AG04449 (cell line): ENCODE results near the gene LIN7C.
A peak's percentile ranks its signal among the peaks of the same experiment; 100 is the strongest.

Source experiments
- CTCF ChIA-PET: fragments of 350-600 bp; formaldehyde crosslinking; extraction: SDS; loops from one replicate; lab custom pipeline; 2021; ENCODE audit warnings: antibody characterized with exemption; lab: Yijun Ruan, JAX
- POLR2A ChIA-PET: fragments of 400-600, 350-600 bp; formaldehyde crosslinking; extraction: SDS; loops from one replicate; lab custom pipeline; 2020; ENCODE audit warnings: antibody characterized with exemption, inconsistent platforms; lab: Yijun Ruan, JAX
- DNase-seq: peaks from one replicate; pipeline ENCODE4 v3.0.0-alpha.2; 2010; ENCODE audit warnings: low read depth, low spot score
- H3K4me3 ChIP-seq: 2 replicates; pipeline ENCODE4 v1.5.1; 2011; ENCODE audit warnings: low read depth, mild to moderate bottlenecking, control low read depth, low read length
- TF ChIP-seq, protein P1 (sequence below): IDR thresholded peaks from one replicate; pipeline ENCODE4 v1.5.1; 2011; ENCODE audit warnings: mild to moderate bottlenecking, moderate library complexity, low read length, control low read depth, inconsistent platforms; ENCODE audit not compliant: insufficient read depth; ENCODE audit errors: missing control alignments

The LIN7C gene

DNA sequence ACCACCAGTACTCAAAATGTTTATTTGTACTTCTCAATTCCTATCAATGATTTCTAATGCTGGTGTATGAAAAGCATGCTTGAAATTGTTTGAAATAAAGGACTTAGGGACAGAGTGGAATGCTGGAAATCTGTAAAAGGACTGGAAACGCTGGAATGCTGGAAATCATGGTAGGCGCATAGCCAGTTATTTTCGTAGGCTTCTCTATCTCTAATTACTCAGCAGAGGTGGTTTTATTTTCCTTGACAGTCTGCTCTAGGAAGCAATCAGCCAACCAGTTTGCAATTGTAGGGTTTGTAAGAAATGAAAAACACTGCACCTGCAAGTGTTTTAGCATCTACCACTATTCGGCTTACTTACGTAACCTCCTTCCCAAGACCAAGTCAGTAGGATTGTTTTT, 788 bp downstream of the LIN7C start:
- DNase-seq, result no peak
- POLR2A ChIA-PET, result no interaction called here
- TF ChIP-seq, protein P1, sequence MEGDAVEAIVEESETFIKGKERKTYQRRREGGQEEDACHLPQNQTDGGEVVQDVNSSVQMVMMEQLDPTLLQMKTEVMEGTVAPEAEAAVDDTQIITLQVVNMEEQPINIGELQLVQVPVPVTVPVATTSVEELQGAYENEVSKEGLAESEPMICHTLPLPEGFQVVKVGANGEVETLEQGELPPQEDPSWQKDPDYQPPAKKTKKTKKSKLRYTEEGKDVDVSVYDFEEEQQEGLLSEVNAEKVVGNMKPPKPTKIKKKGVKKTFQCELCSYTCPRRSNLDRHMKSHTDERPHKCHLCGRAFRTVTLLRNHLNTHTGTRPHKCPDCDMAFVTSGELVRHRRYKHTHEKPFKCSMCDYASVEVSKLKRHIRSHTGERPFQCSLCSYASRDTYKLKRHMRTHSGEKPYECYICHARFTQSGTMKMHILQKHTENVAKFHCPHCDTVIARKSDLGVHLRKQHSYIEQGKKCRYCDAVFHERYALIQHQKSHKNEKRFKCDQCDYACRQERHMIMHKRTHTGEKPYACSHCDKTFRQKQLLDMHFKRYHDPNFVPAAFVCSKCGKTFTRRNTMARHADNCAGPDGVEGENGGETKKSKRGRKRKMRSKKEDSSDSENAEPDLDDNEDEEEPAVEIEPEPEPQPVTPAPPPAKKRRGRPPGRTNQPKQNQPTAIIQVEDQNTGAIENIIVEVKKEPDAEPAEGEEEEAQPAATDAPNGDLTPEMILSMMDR, result no peak
- CTCF ChIA-PET, result interaction anchor here (1.4 kb wide), 1 partner anchor 9 kb away, joined by 4 read pairs; no protein-coding TSS in a partner anchor
- H3K4me3 ChIP-seq, result peak overlapping the region; percentile 76

DNA sequence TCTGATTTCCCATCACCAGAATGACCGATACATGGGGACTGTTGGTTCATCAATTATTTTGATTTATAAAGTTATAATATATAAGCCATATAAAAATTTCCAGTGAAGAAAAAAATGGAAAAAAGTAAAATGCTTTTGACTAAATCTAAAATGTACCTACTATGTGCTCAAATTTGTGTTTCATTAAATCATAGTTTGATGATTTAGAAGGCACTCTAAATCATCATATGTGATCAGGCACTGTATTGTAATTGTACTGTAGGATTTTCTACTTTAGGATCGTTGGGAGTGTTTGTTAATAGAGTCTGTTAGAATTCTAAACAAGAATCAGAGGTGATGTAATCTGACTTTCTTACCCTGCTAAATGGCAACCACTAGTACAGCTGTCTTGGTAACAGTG, 2.4 kb downstream of the LIN7C start:
- no peak for DNase-seq
- no peak overlapping the region for H3K4me3 ChIP-seq
- CTCF ChIA-PET, result interaction anchor here (2.4 kb wide), 1 partner anchor 18 kb away, joined by 9 read pairs; no protein-coding TSS in a partner anchor
- POLR2A ChIA-PET, result no interaction called here
- TF ChIP-seq, protein P1, result no peak

DNA sequence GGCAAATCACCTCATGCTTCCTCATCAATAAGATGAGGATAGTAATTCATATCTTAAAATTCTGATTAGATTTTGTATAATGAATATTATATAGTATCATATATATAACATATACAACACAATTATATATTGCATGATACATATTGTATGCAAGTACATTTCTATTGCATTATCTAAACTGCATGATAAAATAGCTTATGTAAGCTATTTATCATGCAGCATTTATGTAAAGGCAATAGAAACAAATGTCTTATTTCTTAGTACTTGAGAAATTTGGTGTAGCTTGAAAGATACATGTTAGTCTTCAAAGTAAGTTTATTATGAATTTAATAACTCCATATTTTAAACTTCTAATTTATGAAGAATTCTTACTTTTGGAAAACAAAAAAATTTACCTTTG, 5.5 kb downstream of the LIN7C start:
- no peak for DNase-seq
- ChIA-PET CTCF (interaction anchor here (0.6 to 8.2 kb wide), 4 partner anchors 15 to 342 kb away, joined by 3 to 108 read pairs (median 51); no protein-coding TSS in a partner anchor), POLR2A (no interaction called here)
- H3K4me3 ChIP-seq, result no peak overlapping the region
- TF ChIP-seq, protein P1, result no peak

DNA sequence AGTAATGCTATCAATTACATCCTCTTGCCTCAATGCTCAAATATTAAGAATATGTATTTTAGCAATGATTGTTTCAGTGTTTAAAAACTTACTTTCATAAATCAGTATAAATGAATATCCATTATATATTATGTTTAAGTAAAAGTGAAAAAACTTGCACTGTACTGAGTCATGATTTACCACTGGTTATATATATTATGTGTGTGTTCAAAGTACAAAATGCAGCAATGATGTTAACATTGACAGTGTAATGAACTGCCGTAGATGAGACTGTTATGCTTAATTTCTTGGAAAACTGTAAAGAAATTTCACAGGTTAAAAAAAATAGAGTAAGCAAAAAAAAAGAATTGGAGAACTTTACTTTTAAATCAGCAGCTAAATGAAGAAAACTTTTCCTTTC, 8.7 kb downstream of the LIN7C start:
- CTCF ChIA-PET, result interaction anchor here (0.9 to 8.2 kb wide), 26 partner anchors 7 to 1223 kb away, joined by 3 to 108 read pairs (median 5); partner anchors contain the start of gene LIN7C
- no peak overlapping the region for H3K4me3 ChIP-seq
- DNase-seq, result no peak
- POLR2A ChIA-PET, result no interaction called here
- TF ChIP-seq, protein P1, result no peak

DNA sequence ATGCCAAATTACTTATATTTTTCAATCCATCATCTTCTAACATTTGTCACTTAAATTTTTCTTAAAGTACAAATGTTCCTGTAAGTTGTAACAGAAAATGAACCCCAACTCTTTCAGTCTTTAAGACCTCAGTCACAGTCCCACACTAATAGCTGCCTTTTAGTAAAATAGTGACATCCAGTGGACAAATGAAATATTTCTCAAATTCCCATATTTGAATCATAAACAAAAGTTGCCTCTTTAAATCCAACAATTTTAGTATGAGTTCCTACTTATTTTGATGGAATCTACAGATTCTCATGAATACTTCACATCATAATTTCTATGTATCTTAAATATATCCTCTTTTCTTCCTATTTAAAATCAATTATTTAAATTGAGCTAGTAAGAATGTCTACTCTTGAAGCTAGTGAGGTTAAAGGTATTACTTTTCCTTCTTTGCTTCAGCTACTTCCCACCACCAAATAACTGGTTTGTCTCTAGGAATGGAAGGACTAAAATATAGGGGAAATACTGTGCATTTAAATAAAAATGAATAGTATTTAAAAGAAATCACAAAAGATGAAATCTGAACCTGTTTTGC, 9.2 kb downstream of the LIN7C start:
- no peak overlapping the region for H3K4me3 ChIP-seq
- CTCF ChIA-PET, result interaction anchor here (0.9 to 8.2 kb wide), 21 partner anchors 8 to 1222 kb away, joined by 3 to 108 read pairs (median 5); partner anchors contain the start of gene LIN7C
- TF ChIP-seq, protein P1, result no peak
- POLR2A ChIA-PET, result no interaction called here
- no peak for DNase-seq

DNA sequence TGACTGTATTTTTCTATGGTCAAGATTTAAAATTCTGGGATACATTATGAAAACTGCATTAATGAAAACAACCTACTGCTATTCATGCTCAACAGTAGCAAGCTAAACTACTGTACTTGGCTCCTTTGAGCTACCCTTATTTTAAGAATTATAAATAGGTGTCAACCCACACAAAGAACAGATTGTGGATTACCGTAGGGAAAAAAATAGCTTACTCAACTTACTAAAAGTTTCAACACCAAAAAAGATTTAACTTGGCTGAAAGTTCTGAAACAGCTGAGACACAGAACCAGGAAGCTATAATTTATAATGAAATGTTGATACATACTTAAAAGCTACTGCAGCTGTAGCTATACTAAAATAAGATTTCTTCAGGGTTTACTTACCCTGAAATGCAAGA, 10.1 kb downstream of the LIN7C start:
- DNase-seq, result no peak
- TF ChIP-seq, protein P1, result no peak
- POLR2A ChIA-PET, result interaction anchor here (0.7 kb wide), 1 partner anchor 9 kb away, joined by 3 read pairs; no protein-coding TSS in a partner anchor
- no peak overlapping the region for H3K4me3 ChIP-seq
- CTCF ChIA-PET, result interaction anchor here (0.6 to 8.2 kb wide), 23 partner anchors 9 to 1850 kb away, joined by 3 to 108 read pairs (median 5); no protein-coding TSS in a partner anchor
